ENCODE measurements around the gene ZNF750. TPM values are rescaled to one million over a fixed set of nuclear protein-coding genes. Genes with fewer than 3 reads are reported as not detected.

The ZNF750 gene
- total RNA-seq, 3 donors from 2014 or later, result not detected

- peak; percentile 84 for ATAC-seq
- H3K9me3 ChIP-seq, result no peaks in the 10 kb centered on the region
- no peaks in the 10 kb centered on the region for H3K36me3 ChIP-seq (ENCODE audit: low read depth)
- TF ChIP-seq, protein P1, sequence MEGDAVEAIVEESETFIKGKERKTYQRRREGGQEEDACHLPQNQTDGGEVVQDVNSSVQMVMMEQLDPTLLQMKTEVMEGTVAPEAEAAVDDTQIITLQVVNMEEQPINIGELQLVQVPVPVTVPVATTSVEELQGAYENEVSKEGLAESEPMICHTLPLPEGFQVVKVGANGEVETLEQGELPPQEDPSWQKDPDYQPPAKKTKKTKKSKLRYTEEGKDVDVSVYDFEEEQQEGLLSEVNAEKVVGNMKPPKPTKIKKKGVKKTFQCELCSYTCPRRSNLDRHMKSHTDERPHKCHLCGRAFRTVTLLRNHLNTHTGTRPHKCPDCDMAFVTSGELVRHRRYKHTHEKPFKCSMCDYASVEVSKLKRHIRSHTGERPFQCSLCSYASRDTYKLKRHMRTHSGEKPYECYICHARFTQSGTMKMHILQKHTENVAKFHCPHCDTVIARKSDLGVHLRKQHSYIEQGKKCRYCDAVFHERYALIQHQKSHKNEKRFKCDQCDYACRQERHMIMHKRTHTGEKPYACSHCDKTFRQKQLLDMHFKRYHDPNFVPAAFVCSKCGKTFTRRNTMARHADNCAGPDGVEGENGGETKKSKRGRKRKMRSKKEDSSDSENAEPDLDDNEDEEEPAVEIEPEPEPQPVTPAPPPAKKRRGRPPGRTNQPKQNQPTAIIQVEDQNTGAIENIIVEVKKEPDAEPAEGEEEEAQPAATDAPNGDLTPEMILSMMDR (IDR thresholded peaks at IDR 0.05), result no peak
- no peak overlapping the region for H3K4me3 ChIP-seq
- peak in 2 of 3 donors; percentile 65 to 68 for DNase-seq
- intact Hi-C loops (cut with DNase I, micrococcal nuclease), result no loop called here
- peaks cover 15% of the 10 kb centered on the region for H3K4me1 ChIP-seq (ENCODE audit: low read depth)
These were observed 2.1 kb downstream of the ZNF750 start for GRCh38 chr17:82837586-82838320.

GRCh38 chr17:82836823-82837357 is 2.9 kb downstream of the ZNF750 start:
- Histone ChIP-seq H3K36me3 (ENCODE audit: low read depth) (no peaks in the 10 kb centered on the region), H3K4me3 (no peak overlapping the region), H3K9me3 (no peaks in the 10 kb centered on the region), H3K4me1 (ENCODE audit: low read depth) (peaks cover 15% of the 10 kb centered on the region)
- ATAC-seq (peak; percentile 21), DNase-seq (peak in 1 of 3 donors; percentile 37)
- TF ChIP-seq, protein P1 (IDR thresholded peaks at IDR 0.05), result no peak
- intact Hi-C loops (cut with DNase I, micrococcal nuclease), result no loop called here

DNA sequence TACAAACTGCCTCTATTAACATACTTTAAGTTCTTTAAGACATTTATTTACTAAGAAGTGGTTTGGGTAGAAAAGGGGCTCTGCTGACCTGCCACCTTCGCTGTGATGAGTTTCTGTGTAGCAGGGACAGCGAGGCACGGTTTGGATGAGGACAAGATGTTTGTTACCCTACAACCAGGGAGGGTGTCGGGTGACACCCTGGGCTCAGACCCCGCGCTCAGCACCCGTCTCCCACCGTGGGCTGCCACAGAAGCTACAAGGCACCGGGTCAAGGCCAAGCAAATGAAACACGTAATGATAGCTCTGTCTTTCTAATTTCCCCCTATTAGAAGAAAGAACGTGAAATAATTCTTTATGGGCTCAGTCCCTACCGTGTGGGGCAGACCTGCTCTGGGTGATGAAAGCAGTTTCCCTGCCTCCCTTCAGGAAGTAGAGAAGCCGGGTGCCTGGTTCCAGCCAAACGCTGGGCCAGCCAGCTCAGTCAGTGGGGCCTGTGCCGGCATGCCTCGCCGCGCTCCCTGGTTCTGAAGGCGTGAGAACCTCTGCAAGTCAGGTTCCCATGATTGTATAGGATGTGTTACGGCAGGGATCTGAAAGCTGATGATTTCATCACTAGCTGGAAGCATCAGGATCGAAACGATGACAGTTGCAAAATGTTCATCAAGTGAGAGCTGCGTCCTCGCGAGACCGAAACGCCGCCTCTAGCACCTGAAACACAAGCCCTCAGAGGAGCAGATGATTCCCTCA is 3.9 kb downstream of the ZNF750 start:
- Histone ChIP-seq H3K4me1 (ENCODE audit: low read depth) (peaks cover 15% of the 10 kb centered on the region), H3K36me3 (ENCODE audit: low read depth) (no peaks in the 10 kb centered on the region), H3K4me3 (no peak overlapping the region), H3K9me3 (no peaks in the 10 kb centered on the region)
- DNase-seq (no peak), ATAC-seq (no peak)
- TF ChIP-seq, protein P1 (IDR thresholded peaks at IDR 0.05), result no peak
- intact Hi-C loops (cut with DNase I, micrococcal nuclease), result no loop called here

GRCh38 chr17:82835122-82835521 is 4.7 kb downstream of the ZNF750 start:
- ATAC-seq (no peak), DNase-seq (no peak)
- H3K4me1 ChIP-seq (ENCODE audit: low read depth), result peaks cover 15% of the 10 kb centered on the region
- H3K36me3 ChIP-seq (ENCODE audit: low read depth), result no peaks in the 10 kb centered on the region
- no peaks in the 10 kb centered on the region for H3K9me3 ChIP-seq
- TF ChIP-seq, protein P1 (IDR thresholded peaks at IDR 0.05), result no peak
- no peak overlapping the region for H3K4me3 ChIP-seq
- intact Hi-C loops (cut with DNase I, micrococcal nuclease), result no loop called here

- Histone ChIP-seq H3K36me3 (ENCODE audit: low read depth) (no peaks in the 10 kb centered on the region), H3K9me3 (no peaks in the 10 kb centered on the region), H3K4me3 (no peak overlapping the region), H3K4me1 (ENCODE audit: low read depth) (peaks cover 14% of the 10 kb centered on the region)
- ATAC-seq, result no peak
- peak in 1 of 3 donors; percentile 17 for DNase-seq
- intact Hi-C loops (cut with DNase I, micrococcal nuclease), result no loop called here
- TF ChIP-seq, protein P1 (IDR thresholded peaks at IDR 0.05), result no peak
These were observed 6.8 kb downstream of the ZNF750 start for GRCh38 chr17:82832881-82833475.

Measured in mucosa of descending colon (tissue), 3 donors.